ENCODE data around the gene UBXN10. TPM values are rescaled to one million over a fixed set of nuclear protein-coding genes. Genes with fewer than 3 reads are reported as not detected.

UBXN10 gene
- total RNA-seq, 1 donor from 2014 or later: 3.1 TPM

DNA sequence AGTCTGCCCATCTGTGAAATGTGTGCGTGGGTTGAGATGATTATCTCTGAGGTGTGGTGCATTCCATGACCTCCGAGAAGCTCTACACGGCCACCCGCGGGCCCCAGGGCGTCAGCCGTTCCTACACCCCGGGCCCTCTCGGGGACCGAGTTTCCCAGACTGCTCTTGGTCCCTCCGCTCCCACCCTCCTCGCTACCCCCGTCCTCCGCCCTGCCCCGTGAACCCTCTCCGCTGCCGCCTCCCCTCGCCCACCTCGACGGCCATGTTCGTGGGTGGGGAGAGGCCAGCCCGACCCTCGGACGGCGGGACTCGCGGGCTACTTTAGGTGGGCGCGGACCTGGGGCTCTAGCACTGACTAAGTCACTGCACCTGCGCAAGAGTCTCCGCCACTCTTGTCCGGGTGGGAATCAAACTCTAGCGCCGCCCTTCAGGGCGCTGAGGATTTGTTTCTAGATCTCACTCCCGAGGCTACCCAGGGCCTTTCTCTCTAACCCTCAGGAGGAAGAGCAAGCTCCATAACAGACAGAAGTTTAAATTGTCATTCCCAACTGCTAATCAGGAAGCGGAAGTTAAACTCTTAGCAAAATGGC, 57.1 kb downstream of the UBXN10 start:
- no peak for DNase-seq (ENCODE audit: low spot score, unreplicated experiment)
- TF ChIP-seq, protein P1, sequence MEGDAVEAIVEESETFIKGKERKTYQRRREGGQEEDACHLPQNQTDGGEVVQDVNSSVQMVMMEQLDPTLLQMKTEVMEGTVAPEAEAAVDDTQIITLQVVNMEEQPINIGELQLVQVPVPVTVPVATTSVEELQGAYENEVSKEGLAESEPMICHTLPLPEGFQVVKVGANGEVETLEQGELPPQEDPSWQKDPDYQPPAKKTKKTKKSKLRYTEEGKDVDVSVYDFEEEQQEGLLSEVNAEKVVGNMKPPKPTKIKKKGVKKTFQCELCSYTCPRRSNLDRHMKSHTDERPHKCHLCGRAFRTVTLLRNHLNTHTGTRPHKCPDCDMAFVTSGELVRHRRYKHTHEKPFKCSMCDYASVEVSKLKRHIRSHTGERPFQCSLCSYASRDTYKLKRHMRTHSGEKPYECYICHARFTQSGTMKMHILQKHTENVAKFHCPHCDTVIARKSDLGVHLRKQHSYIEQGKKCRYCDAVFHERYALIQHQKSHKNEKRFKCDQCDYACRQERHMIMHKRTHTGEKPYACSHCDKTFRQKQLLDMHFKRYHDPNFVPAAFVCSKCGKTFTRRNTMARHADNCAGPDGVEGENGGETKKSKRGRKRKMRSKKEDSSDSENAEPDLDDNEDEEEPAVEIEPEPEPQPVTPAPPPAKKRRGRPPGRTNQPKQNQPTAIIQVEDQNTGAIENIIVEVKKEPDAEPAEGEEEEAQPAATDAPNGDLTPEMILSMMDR (IDR thresholded peaks at IDR 0.05; ENCODE audit: unreplicated experiment): no peak
- Mint-ChIP-seq H3K4me3 (ENCODE audit: low read depth) (no peak overlapping the region), H3K4me1 (ENCODE audit: low read depth) (no peaks in the 10 kb centered on the region), H3K36me3 (ENCODE audit: insufficient read depth) (no peaks in the 10 kb centered on the region), H3K9me3 (ENCODE audit: low read depth) (no peaks in the 10 kb centered on the region), H3K27ac (no peak overlapping the region), H3K27me3 (peaks cover 29% of the 10 kb centered on the region)

Other genes starting within 250 kb of the UBXN10 start
- 2.0 and 2.4 TPM in 2 replicates for gene PLA2G2A, start 206.5 kb upstream of the UBXN10 start, total RNA-seq
- not detected in 2 replicates for gene PLA2G5, start 115.9 kb upstream of the UBXN10 start, total RNA-seq
- not detected in 2 replicates for gene PLA2G2D, start 66.6 kb upstream of the UBXN10 start, total RNA-seq
- gene PLA2G2F, start 46.8 kb upstream of the UBXN10 start, total RNA-seq: not detected in 2 replicates
- gene PLA2G2C, start 422 bp downstream of the UBXN10 start, total RNA-seq: not detected in 2 replicates
- 0.19 and 0.24 TPM in 2 replicates for gene VWA5B1, start 104.8 kb downstream of the UBXN10 start, total RNA-seq